ENCODE measurements around the gene CTBP2.

The CTBP2 gene

GRCh38 chr10:125016123-125016522, 144.2 kb downstream of the CTBP2 start:
- TF ChIP-seq CTCF (IDR thresholded peaks at IDR 0.05; ENCODE audit: borderline replicate concordance, insufficient read depth, low read depth, low read length) = no peak
- H3K4me3 ChIP-seq (ENCODE audit: low read depth, low read length) = no peak overlapping the region

DNA sequence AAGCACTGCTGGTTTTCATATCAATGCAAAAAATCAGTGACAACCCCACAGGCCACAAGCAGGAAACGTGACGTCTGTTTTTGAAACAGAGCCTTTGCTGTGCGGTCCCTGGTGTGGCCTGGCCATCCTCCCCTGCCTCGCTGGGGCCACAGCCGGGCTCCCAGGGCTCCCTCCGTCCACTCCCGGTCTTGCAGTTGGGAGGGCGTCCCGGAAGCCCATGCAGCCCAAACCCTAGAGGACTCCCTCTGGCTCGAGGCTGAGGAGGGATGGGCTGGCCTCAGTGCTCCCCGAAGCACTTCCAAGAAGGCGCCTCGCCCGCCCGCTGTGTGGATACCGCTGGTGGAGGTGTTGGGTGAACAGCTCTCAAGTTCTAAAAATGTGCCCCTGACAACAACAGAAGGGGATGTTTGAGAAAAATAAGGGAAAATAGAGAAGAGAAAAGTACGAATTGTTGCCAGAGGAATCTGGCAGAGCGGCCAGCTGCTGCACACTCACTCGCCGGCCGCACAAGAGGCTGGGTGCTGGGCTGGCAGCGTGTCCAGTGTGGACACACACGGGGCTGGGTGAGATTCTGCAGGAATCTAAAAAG, 144.9 kb downstream of the CTBP2 start:
- no peak for TF ChIP-seq CTCF (IDR thresholded peaks at IDR 0.05; ENCODE audit: borderline replicate concordance, insufficient read depth, low read depth, low read length)
- no peak overlapping the region for H3K4me3 ChIP-seq (ENCODE audit: low read depth, low read length)

- no peak overlapping the region for H3K4me3 ChIP-seq (ENCODE audit: low read depth, low read length)
- no peak for TF ChIP-seq CTCF (IDR thresholded peaks at IDR 0.05; ENCODE audit: borderline replicate concordance, insufficient read depth, low read depth, low read length)
Observed at GRCh38 chr10:125014836-125015355, 145.5 kb downstream of the CTBP2 start.

GRCh38 chr10:125014086-125014830, 146.1 kb downstream of the CTBP2 start:
- no peak for TF ChIP-seq CTCF (IDR thresholded peaks at IDR 0.05; ENCODE audit: borderline replicate concordance, insufficient read depth, low read depth, low read length)
- no peak overlapping the region for H3K4me3 ChIP-seq (ENCODE audit: low read depth, low read length)

DNA sequence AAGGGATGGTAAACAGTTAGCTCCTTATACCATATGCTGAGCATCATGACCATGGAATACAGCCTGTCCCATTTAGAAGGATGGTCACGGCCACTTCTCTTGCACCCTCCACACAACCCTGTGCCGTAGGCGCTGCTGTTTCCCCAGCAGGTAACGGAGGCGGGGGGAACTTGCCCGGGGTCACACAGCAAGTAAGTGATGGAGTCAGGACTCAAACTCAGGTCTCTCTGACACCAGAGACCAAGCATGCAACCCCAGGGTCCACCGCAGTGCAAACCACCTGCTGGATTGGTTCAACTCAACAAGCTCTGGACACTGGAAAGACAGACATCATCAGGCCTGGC, 146.9 kb downstream of the CTBP2 start:
- no peak for TF ChIP-seq CTCF (IDR thresholded peaks at IDR 0.05; ENCODE audit: borderline replicate concordance, insufficient read depth, low read depth, low read length)
- no peak overlapping the region for H3K4me3 ChIP-seq (ENCODE audit: low read depth, low read length)

DNA sequence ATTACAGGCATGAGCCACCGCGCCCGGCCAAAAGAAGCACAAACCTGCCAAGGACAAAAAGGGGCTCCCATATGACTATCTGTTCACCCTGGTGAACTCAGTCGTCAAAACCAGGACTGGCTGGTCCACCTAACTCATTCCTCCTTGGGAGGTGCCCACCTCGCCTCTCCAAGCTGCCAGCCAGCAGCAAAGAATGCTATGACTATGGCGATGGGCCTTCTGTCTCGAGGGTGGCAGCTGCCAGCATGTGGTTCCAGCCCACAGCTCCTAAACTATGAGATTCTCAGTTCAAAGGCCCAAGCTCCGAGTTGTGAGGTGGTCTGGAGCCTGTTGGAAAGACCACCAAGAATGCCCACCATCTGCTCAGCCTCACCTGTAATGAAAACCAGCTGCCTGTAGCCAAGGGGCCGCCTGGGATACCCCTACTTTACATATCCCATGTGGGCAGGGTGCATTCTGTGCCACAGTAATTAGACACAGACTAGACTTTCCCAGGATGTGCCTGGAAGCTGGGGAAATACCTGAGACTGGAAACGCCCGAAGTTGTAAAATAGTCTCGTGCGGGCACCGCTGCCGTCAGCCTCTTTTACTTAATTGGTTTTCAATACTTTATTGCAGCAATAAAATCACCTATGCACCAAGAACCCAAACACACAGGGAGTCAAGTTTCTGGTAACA, 147.4 kb downstream of the CTBP2 start:
- no peak overlapping the region for H3K4me3 ChIP-seq (ENCODE audit: low read depth, low read length)
- no peak for TF ChIP-seq CTCF (IDR thresholded peaks at IDR 0.05; ENCODE audit: borderline replicate concordance, insufficient read depth, low read depth, low read length)

All from GM12875 (cell line).